H1 (cell line): Measurements from ENCODE around the gene CACFD1. TPM values are rescaled to one million over a fixed set of nuclear protein-coding genes. Genes with fewer than 3 reads are reported as not detected.

Experiments
- CTCF ChIA-PET: fragments of 300-600 bp; sonication (Branson Sonifier 250); formaldehyde crosslinking; loops from one replicate; lab custom pipeline; 2021; ENCODE audit not compliant: partially characterized antibody; lab: Charles Lee
- POLR2A ChIA-PET: fragments of 300-600 bp; sonication (Branson Sonifier 250); formaldehyde crosslinking; loops from one replicate; lab custom pipeline; 2021; ENCODE audit warnings: inconsistent platforms; ENCODE audit not compliant: partially characterized antibody; lab: Charles Lee
- DNase-seq, 2 experiments: peaks; one replicate each; pipeline versions ENCODE4 v3.0.0 to v3.0.0-alpha.2; 2010 to 2022; ENCODE audit warnings: low spot score in 2 of 2, low read depth in 1 of 2, mixed read lengths in 1 of 2
- FAIRE-seq: peaks from 2 replicates; lab custom pipeline; 2011; peaks lifted over from hg19 to GRCh38; lab: Jason Lieb, UNC
- H2AFZ ChIP-seq: 2 replicates; pipeline ENCODE4 v1.8.1; 2012; ENCODE audit warnings: low read length, inconsistent platforms
- H2AK5ac ChIP-seq: 2 replicates; pipeline ENCODE4 v1.6.1; 2013; ENCODE audit warnings: low read depth, low read length
- H2BK120ac ChIP-seq: replicated peaks from 2 replicates; pipeline ENCODE3; 2013; ENCODE audit warnings: low read depth, low read length, inconsistent platforms
- H2BK12ac ChIP-seq: 2 replicates; pipeline ENCODE4 v1.6.1; 2013; ENCODE audit warnings: low read depth, low read length
- H2BK15ac ChIP-seq: 2 replicates; pipeline ENCODE4 v1.6.1; 2013; ENCODE audit warnings: low read length
- H2BK20ac ChIP-seq: 2 replicates; pipeline ENCODE4 v1.6.1; 2013; ENCODE audit warnings: low read length
- H2BK5ac ChIP-seq: 2 replicates; pipeline ENCODE4 v1.6.1; 2013; ENCODE audit warnings: low read depth, low read length
- H3K14ac ChIP-seq: 2 replicates; pipeline ENCODE4 v1.6.1; 2013; ENCODE audit warnings: inconsistent platforms; ENCODE audit not compliant: insufficient read length
- H3K18ac ChIP-seq: 2 replicates; pipeline ENCODE4 v1.6.1; 2013; ENCODE audit warnings: low read length; ENCODE audit errors: extremely low read depth
- H3K23ac ChIP-seq: 2 replicates; pipeline ENCODE4 v1.6.1; 2013; ENCODE audit warnings: inconsistent platforms; ENCODE audit not compliant: insufficient read length
- H3K23me2 ChIP-seq: 2 replicates; pipeline ENCODE4 v1.6.1; 2013; ENCODE audit warnings: low read depth, low read length
- H3K27ac ChIP-seq: 2 replicates; pipeline ENCODE4 v1.6.1; 2011; ENCODE audit warnings: low read depth, low read length, inconsistent platforms
- H3K27me3 ChIP-seq, 4 experiments: replicated peaks in 1 of 4; 1 replicate in 1 of 4; 2 replicates in 3 of 4; pipeline versions ENCODE4 v1.6.1 to v1.8.1; 2011 to 2013; ENCODE audit warnings: low read length in 3 of 4, mild to moderate bottlenecking in 3 of 4, inconsistent platforms in 2 of 4, mixed read lengths in 2 of 4, moderate library complexity in 1 of 4; ENCODE audit not compliant: control insufficient read depth in 3 of 4, insufficient read depth in 3 of 4; ENCODE audit errors: extremely low read depth in 1 of 4
- H3K36me3 ChIP-seq, 4 experiments: 2 replicates each; pipeline versions ENCODE4 v1.6.1 to v1.8.1; 2011 to 2013; ENCODE audit warnings: mild to moderate bottlenecking in 4 of 4, low read length in 3 of 4, moderate library complexity in 2 of 4, control low read depth in 1 of 4, inconsistent platforms in 1 of 4; ENCODE audit not compliant: insufficient read depth in 4 of 4, control insufficient read depth in 2 of 4
- H3K4ac ChIP-seq: replicated peaks from 2 replicates; pipeline ENCODE3; 2013; ENCODE audit warnings: low read length, low read depth, mixed read lengths, inconsistent platforms; ENCODE audit not compliant: insufficient read length
- H3K4me1 ChIP-seq, 4 experiments: replicated peaks in 1 of 4; 1 replicate in 1 of 4; 2 replicates in 3 of 4; pipeline versions ENCODE4 v1.6.1 to v1.8.1; 2011 to 2013; ENCODE audit warnings: low read length in 3 of 4, inconsistent platforms in 2 of 4, mixed read lengths in 1 of 4; ENCODE audit not compliant: insufficient read depth in 4 of 4, control insufficient read depth in 3 of 4
- H3K4me2 ChIP-seq, 2 experiments: 2 replicates each; pipeline versions ENCODE4 v1.6.1 to v1.8.1; 2011 to 2013; ENCODE audit warnings: low read depth in 2 of 2, low read length in 2 of 2, control low read depth in 1 of 2, inconsistent platforms in 1 of 2, mild to moderate bottlenecking in 1 of 2; ENCODE audit not compliant: insufficient read depth in 1 of 2
- H3K4me3 ChIP-seq, 4 experiments: fragments of 200-600, 300-600 bp in 1 of 4; sonication (generic), shearing (Covaris generic), sonication (Bioruptor Twin) in 1 of 4; 2 replicates each; pipeline versions ENCODE4 v1.5.1 to v1.8.1; 2011 to 2016; ENCODE audit warnings: low read length in 4 of 4, low read depth in 3 of 4, control low read depth in 2 of 4, inconsistent platforms in 2 of 4, mild to moderate bottlenecking in 2 of 4, mixed read lengths in 1 of 4, moderate library complexity in 1 of 4; ENCODE audit not compliant: insufficient read depth in 2 of 4; ENCODE audit errors: extremely low read depth in 1 of 4
- H3K56ac ChIP-seq: replicated peaks from 2 replicates; pipeline ENCODE3; 2013; ENCODE audit warnings: low read depth, mild to moderate bottlenecking, mixed read lengths, low read length, inconsistent platforms; ENCODE audit not compliant: insufficient read length
- H3K79me1 ChIP-seq: 2 replicates; pipeline ENCODE4 v1.6.1; 2013; ENCODE audit warnings: low read depth, low read length, control low read depth
- H3K79me2 ChIP-seq, 2 experiments: 2 replicates each; pipeline versions ENCODE4 v1.6.1 to v1.8.1; 2012 to 2013; ENCODE audit warnings: low read length in 2 of 2, mild to moderate bottlenecking in 2 of 2, inconsistent platforms in 1 of 2; ENCODE audit not compliant: insufficient read depth in 2 of 2, control insufficient read depth in 1 of 2
- H3K9ac ChIP-seq, 4 experiments: replicated peaks in 1 of 4; 1 replicate in 1 of 4; 2 replicates in 3 of 4; pipeline versions ENCODE4 v1.6.1 to v1.8.1; 2011 to 2013; ENCODE audit warnings: low read depth in 3 of 4, low read length in 3 of 4, control low read depth in 2 of 4, mild to moderate bottlenecking in 2 of 4, moderate library complexity in 2 of 4, inconsistent platforms in 1 of 4; ENCODE audit errors: extremely low read depth in 1 of 4
- H3K9me3 ChIP-seq, 2 experiments: 2 replicates each; pipeline versions ENCODE4 v1.6.1 to v1.8.1; 2012 to 2013; ENCODE audit warnings: mild to moderate bottlenecking in 2 of 2, moderate library complexity in 2 of 2, control low read depth in 1 of 2, inconsistent platforms in 1 of 2, low read depth in 1 of 2, low read length in 1 of 2, mixed read lengths in 1 of 2; ENCODE audit not compliant: insufficient read depth in 2 of 2
- H4K20me1 ChIP-seq, 2 experiments: replicated peaks in 1 of 2; 2 replicates each; pipeline versions ENCODE3 to v1.8.1; 2011 to 2013; ENCODE audit warnings: inconsistent platforms in 2 of 2, low read length in 2 of 2, mild to moderate bottlenecking in 1 of 2; ENCODE audit not compliant: insufficient read depth in 2 of 2, control insufficient read depth in 1 of 2
- H4K5ac ChIP-seq: 2 replicates; pipeline ENCODE4 v1.6.1; 2013; ENCODE audit warnings: low read length, low read depth, mixed read lengths, inconsistent platforms; ENCODE audit not compliant: insufficient read length
- H4K8ac ChIP-seq: 2 replicates; pipeline ENCODE4 v1.8.0; 2013; ENCODE audit warnings: mild to moderate bottlenecking, moderate library complexity, low read length, inconsistent platforms; ENCODE audit not compliant: insufficient read depth; ENCODE audit errors: extremely low read depth
- H4K91ac ChIP-seq: replicated peaks from 2 replicates; pipeline ENCODE3; 2013; ENCODE audit warnings: low read length, mixed read lengths, inconsistent platforms; ENCODE audit not compliant: insufficient read length
- CBX5 ChIP-seq: fragments of 300-800, 300-1000 bp; sonication (generic); IDR thresholded peaks from 2 replicates; pipeline ENCODE4 v1.7.1; 2016; ENCODE audit warnings: antibody characterized with exemption, low read length, low read depth
- RFX5 ChIP-seq: IDR thresholded peaks from 2 replicates; pipeline ENCODE4 v1.6.1; 2011; ENCODE audit warnings: low read depth, low read length, improper control_type of control experiment, borderline replicate concordance
- SIN3A ChIP-seq, 2 experiments: IDR thresholded peaks in 1 of 2; conservative IDR thresholded peaks in 1 of 2; 2 replicates each; pipeline ENCODE4 v1.6.1; 2011 to 2012; ENCODE audit warnings: low read length in 2 of 2, improper control_type of control experiment in 1 of 2, low read depth in 1 of 2, mild to moderate bottlenecking in 1 of 2
- TBP ChIP-seq: IDR thresholded peaks from 2 replicates; pipeline ENCODE4 v1.6.1; 2011; ENCODE audit warnings: low read depth, low read length, improper control_type of control experiment
- YY1 ChIP-seq: IDR thresholded peaks from 2 replicates; pipeline ENCODE4 v1.6.1; 2011; ENCODE audit warnings: low read depth, mild to moderate bottlenecking, low read length
- ZNF274 ChIP-seq: IDR thresholded peaks from 2 replicates; pipeline ENCODE4 v1.7.0; 2012; ENCODE audit warnings: low read length, borderline replicate concordance; ENCODE audit errors: extremely low read depth
- WGBS, 2 experiments: shearing (Covaris generic) in 1 of 2; methylation state at CpG; one replicate each; pipeline versions ENCODE4 v1.1.6 to v1.1.7; 2013 to 2015; ENCODE audit warnings: low lambda C conversion rate in 2 of 2, mixed read lengths in 2 of 2, inconsistent platforms in 1 of 2, low coverage in 1 of 2, missing lambda C conversion rate in 1 of 2; ENCODE audit not compliant: insufficient replicate concordance in 2 of 2, insufficient coverage in 1 of 2, insufficient read length in 1 of 2; ENCODE audit errors: extremely low coverage in 1 of 2, missing lambda C conversion rate in 1 of 2; 5-methylcytosine and 5-hydroxymethylcytosine counted together
- polyA plus RNA-seq, 7 experiments: library from polyadenylated mRNA; depleted of rRNA in 3 of 7; stranded (reverse) in 5 of 7; unstranded in 2 of 7; fragments of >200 nt in 5 of 7; fragments of 200-250 nt in 2 of 7; gene quantifications; 1 replicate in 5 of 7; 2 replicates in 1 of 7; 4 replicates in 1 of 7; pipeline versions ENCODE4 v1.2.1 to v1.2.3, GENCODE V29; 2011 to 2013; ENCODE audit warnings: missing spikeins in 2 of 7, mixed read lengths in 2 of 7
- total RNA-seq: library from RNA; stranded (reverse); fragmentation: NEBNext Ultra II Directional; extraction: Animal tissue kit (Norgen Biotek cat#: 25700); gene quantifications from 2 replicates; pipeline ENCODE4 v1.2.1, GENCODE V29; 2021

Gene CACFD1
- total and polyA plus RNA-seq, 2 of the 8 experiments (the other 6 are each of a cell fraction or from before 2014, with no cell fraction given) = 13.4 to 15.5 TPM

- Histone ChIP-seq H3K18ac (no peak overlapping the region), H2AFZ (no peak overlapping the region), H3K79me1 (no peaks in the 10 kb centered on the region), H3K79me2 (no peaks in the 10 kb centered on the region), H2BK5ac (no peak overlapping the region), H4K20me1 (peaks cover 0 to 3% of the 10 kb centered on the region in 2 experiments), H3K9me3 (no peaks in the 10 kb centered on the region), H3K4me2 (no peak overlapping the region), H3K9ac (no peak overlapping the region), H2AK5ac (no peak overlapping the region), H2BK20ac (no peak overlapping the region), H4K5ac (no peak overlapping the region), H3K27me3 (no peaks in the 10 kb centered on the region; a peak in 1 of 7 replicates), H3K23ac (no peak overlapping the region), H3K56ac (no peak overlapping the region), H3K4me1 (no peaks in the 10 kb centered on the region), H3K27ac (no peak overlapping the region), H3K4me3 (no peak overlapping the region), H4K91ac (no peak overlapping the region), H3K23me2 (no peaks in the 10 kb centered on the region), H2BK12ac (no peak overlapping the region), H4K8ac (no peak overlapping the region; the same call in 1 of the 2 replicates), H3K36me3 (no peaks in the 10 kb centered on the region), H3K4ac (no peak overlapping the region), H2BK15ac (no peak overlapping the region), H2BK120ac (no peak overlapping the region), H3K14ac (no peak overlapping the region)
- 85% methylated on average over 12 of the region's 13 CpGs; no CpG with 5 or more reads in 1 of the 2 experiments for WGBS, 2 experiments
- ChIA-PET POLR2A (interaction anchor here (1.3 kb wide), 1 partner anchor 15 kb away, joined by 3 read pairs; no protein-coding TSS in a partner anchor), CTCF (interaction anchor here (0.7 to 7.2 kb wide), 4 partner anchors 7 to 297 kb away, joined by 3 to 64 read pairs (median 3); no protein-coding TSS in a partner anchor)
- no peak for FAIRE-seq
- no peak for DNase-seq
- TF ChIP-seq CBX5 = no peak
- TF ChIP-seq RFX5 = no peak
- no peak for TF ChIP-seq SIN3A (conservative IDR thresholded peaks at IDR 0.05 in 1 of 2, IDR thresholded peaks at IDR 0.05 in 1 of 2; ENCODE audit: low read depth in 1 of 2, low read length in 2 of 2)
- no peak for TF ChIP-seq TBP
- TF ChIP-seq YY1 = no peak
- no peak for TF ChIP-seq ZNF274
Measured at GRCh38 chr9:133448487-133448972, 11.2 kb upstream of the CACFD1 start.
